GM21737 (cell line): ENCODE results near the gene BTG2.

Experiments
- ATAC-seq: cut with Tn5 transposase; IDR thresholded peaks from one replicate; pipeline ENCODE4 v1.9.1; 2021; ENCODE audit warnings: mild to moderate bottlenecking, moderate library complexity; ENCODE audit not compliant: unreplicated experiment

BTG2 gene

GRCh38 chr1:203291201-203292096 lies 13.9 kb upstream of the BTG2 start:
- ATAC-seq = no peak

GRCh38 chr1:203295796-203296195 lies 9.5 kb upstream of the BTG2 start:
- ATAC-seq = no peak

GRCh38 chr1:203296460-203297073 lies 8.8 kb upstream of the BTG2 start:
- ATAC-seq = no peak

GRCh38 chr1:203299169-203299568 lies 6.2 kb upstream of the BTG2 start:
- peak; percentile 50 for ATAC-seq

- ATAC-seq = peak; percentile 18
Observed at GRCh38 chr1:203299719-203300429, 5.4 kb upstream of the BTG2 start.

- ATAC-seq = no peak
Observed at GRCh38 chr1:203300441-203301330, 4.6 kb upstream of the BTG2 start.

- ATAC-seq = no peak
Observed at GRCh38 chr1:203301331-203301668, 4.0 kb upstream of the BTG2 start.

- no peak for ATAC-seq
Observed at GRCh38 chr1:203302456-203302855, 2.9 kb upstream of the BTG2 start.

GRCh38 chr1:203302894-203303293 lies 2.4 kb upstream of the BTG2 start:
- ATAC-seq = no peak

GRCh38 chr1:203304391-203304918 lies 864 bp upstream of the BTG2 start:
- no peak for ATAC-seq

GRCh38 chr1:203305809-203306088 lies 430 bp downstream of the BTG2 start:
- no peak for ATAC-seq

- ATAC-seq = no peak
Observed at GRCh38 chr1:203306089-203306964, 1.0 kb downstream of the BTG2 start.

- no peak for ATAC-seq
Observed at GRCh38 chr1:203306965-203307541, 1.7 kb downstream of the BTG2 start.

- no peak for ATAC-seq
Observed at GRCh38 chr1:203307641-203308126, 2.4 kb downstream of the BTG2 start.

- ATAC-seq = no peak
Observed at GRCh38 chr1:203308328-203308922, 3.1 kb downstream of the BTG2 start.

- ATAC-seq = no peak
Observed at GRCh38 chr1:203308923-203309331, 3.6 kb downstream of the BTG2 start.

GRCh38 chr1:203311368-203312301 lies 6.3 kb downstream of the BTG2 start:
- no peak for ATAC-seq
